Hippocampal formation (tissue), 2 donors: ENCODE results near the gene OR5K4.

Experiments
- DNase-seq, 2 donors: peaks; one replicate each; lab custom pipeline; 2025; lab: John Stamatoyannopoulos, UW

The OR5K4 gene

GRCh38 chr3:98353554-98353953 lies at the start of gene OR5K4:
OR5K4 (plus strand) TSS chr3:98353854; CDS start chr3:98353854, 0 bp downstream.
- DNase-seq, result no peak

GRCh38 chr3:98322101-98322500 lies 31.6 kb upstream of the OR5K4 start:
- no peak for DNase-seq

- no peak for DNase-seq
Observed at GRCh38 chr3:98322686-98323085, 31.0 kb upstream of the OR5K4 start.

- no peak for DNase-seq
Observed at GRCh38 chr3:98323425-98323824, 30.2 kb upstream of the OR5K4 start.

GRCh38 chr3:98325055-98325454 lies 28.6 kb upstream of the OR5K4 start:
- DNase-seq, result no peak

GRCh38 chr3:98326105-98326893 lies 27.4 kb upstream of the OR5K4 start:
- DNase-seq, result no peak

GRCh38 chr3:98326945-98327344 lies 26.7 kb upstream of the OR5K4 start:
- no peak for DNase-seq

- DNase-seq, result no peak
Observed at GRCh38 chr3:98328933-98329332, 24.7 kb upstream of the OR5K4 start.

- DNase-seq, result peak; percentile 15 to 60
Observed at GRCh38 chr3:98329392-98330124, 24.1 kb upstream of the OR5K4 start.

GRCh38 chr3:98331329-98331728 lies 22.3 kb upstream of the OR5K4 start:
- DNase-seq, result no peak

GRCh38 chr3:98333989-98334606 lies 19.6 kb upstream of the OR5K4 start:
- DNase-seq, result no peak

GRCh38 chr3:98339031-98339430 lies 14.6 kb upstream of the OR5K4 start:
- no peak for DNase-seq

- DNase-seq, result no peak
Observed at GRCh38 chr3:98341758-98342157, 11.9 kb upstream of the OR5K4 start.

GRCh38 chr3:98343647-98344507 lies 9.8 kb upstream of the OR5K4 start:
- no peak for DNase-seq

- no peak for DNase-seq
Observed at GRCh38 chr3:98350082-98350481, 3.6 kb upstream of the OR5K4 start.

GRCh38 chr3:98359250-98359649 lies 5.6 kb downstream of the OR5K4 start:
- no peak for DNase-seq

GRCh38 chr3:98359993-98360675 lies 6.5 kb downstream of the OR5K4 start:
- DNase-seq, result no peak

GRCh38 chr3:98360681-98361080 lies 7.0 kb downstream of the OR5K4 start:
- no peak for DNase-seq

- DNase-seq, result no peak
Observed at GRCh38 chr3:98361289-98361688, 7.6 kb downstream of the OR5K4 start.

- DNase-seq, result no peak
Observed at GRCh38 chr3:98367464-98368246, 14.0 kb downstream of the OR5K4 start.

- DNase-seq, result no peak
Observed at GRCh38 chr3:98371186-98371585, 17.5 kb downstream of the OR5K4 start.
